ENCODE results near the gene ALOX15B. TPM values are rescaled to one million over a fixed set of nuclear protein-coding genes. Genes with fewer than 3 reads are reported as not detected.
"Not testable (repeated sequence)": the region's sequence is repeated elsewhere in the genome, so short reads cannot be mapped to it uniquely, and the experiment has no call there.

ALOX15B gene
- polyA plus RNA-seq, 1 donor = 1.0 TPM

DNA sequence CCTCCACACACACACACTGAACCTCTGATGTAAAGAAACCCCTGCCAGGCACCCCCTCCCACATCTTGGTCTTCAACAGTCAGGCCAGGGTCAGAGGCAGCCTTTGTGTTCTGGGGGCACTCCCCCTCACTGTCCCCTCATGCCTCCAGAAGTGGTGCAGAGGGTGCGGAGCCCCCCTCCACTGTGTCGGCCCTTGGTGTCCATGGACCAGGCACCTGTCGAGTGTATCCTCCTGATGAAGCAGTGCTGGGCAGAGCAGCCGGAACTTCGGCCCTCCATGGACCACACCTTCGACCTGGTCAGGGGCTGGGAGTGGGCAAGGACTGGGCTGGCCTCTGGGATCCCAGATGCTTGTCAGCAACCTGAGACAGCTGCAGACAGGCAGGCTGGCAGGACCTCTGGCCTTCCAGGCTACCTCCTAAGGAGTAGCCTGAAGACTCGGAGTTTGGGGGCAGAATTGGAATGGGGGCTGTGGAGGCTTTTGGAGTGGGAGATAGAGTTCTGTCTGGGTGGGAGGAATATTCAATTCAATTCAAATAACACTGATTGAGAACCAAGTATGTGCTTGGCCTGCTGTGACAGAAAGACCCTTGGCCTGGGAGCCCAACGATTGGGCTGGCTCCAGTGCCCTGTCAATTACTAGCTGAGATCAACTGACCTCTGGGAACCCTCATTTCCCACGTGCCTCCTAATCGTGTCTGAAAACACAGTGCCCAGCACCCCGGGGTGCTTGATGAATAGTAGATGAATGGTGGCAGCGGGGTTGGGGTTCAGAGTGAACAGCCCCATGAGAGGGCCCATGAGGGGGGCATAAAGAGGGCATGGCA lies 24.9 kb upstream of the ALOX15B start:
- no peak for DNase-seq

DNA sequence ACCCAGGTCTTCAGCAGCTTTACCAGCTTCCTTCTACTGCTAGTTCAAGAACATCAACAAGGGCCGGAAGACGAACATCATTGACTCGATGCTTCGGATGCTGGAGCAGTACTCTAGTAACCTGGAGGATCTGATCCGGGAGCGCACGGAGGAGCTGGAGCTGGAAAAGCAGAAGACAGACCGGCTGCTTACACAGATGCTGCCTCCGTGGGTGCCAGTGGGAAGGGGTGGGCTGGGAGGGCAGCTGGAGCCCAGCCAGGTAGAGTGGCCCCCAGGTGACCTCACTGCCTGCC lies 24.4 kb upstream of the ALOX15B start:
- DNase-seq = no peak

DNA sequence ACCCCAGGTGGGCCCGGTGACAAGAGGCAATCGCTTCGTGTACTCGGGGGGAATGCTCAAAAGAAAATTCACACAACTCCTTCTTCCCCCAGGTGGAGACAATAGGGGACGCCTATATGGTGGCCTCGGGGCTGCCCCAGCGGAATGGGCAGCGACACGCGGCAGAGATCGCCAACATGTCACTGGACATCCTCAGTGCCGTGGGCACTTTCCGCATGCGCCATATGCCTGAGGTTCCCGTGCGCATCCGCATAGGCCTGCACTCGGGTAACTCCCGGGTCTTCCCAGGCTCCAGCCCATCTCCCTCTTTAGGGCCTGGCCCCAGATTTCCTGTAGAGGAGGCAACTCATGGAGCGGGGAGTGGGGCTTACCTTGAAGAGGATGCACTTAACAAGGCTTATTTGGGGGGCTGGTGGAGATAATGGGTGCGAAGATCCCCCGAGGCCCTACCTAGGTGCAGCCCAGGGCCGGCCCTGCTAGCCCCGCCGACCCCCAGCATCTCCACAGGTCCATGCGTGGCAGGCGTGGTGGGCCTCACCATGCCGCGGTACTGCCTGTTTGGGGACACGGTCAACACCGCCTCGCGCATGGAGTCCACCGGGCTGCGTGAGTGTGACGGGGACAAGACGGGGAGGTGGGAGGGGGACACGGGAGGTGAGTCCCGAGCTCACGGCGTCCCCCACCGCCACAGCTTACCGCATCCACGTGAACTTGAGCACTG lies 23.5 kb upstream of the ALOX15B start:
- no peak for DNase-seq

DNA sequence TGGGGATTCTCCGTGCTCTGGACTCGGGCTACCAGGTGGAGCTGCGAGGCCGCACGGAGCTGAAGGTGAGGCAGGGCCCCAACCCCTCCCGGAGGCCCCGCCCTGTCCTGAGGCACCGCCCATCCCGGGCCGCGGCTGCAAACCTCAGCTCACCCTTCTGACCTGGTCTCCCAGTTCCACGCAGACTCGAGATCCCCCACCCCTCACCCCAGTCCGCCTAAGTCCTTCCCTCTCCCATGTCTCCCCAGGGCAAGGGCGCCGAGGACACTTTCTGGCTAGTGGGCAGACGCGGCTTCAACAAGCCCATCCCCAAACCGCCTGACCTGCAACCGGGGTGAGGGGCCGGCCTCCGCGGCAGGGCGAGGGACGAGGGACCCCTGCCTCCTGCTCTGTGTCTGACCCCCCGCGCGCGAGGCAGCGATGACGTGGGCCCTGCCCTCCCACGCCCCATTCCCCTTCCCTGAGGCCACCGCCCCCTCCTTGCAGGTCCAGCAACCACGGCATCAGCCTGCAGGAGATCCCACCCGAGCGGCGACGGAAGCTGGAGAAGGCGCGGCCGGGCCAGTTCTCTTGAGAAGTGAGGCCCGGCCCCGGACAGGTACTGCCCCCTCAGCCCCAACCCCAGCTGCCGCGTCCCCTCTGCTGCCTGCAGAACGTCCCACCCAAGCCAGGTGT lies 22.8 kb upstream of the ALOX15B start:
- DNase-seq = no peak

DNA sequence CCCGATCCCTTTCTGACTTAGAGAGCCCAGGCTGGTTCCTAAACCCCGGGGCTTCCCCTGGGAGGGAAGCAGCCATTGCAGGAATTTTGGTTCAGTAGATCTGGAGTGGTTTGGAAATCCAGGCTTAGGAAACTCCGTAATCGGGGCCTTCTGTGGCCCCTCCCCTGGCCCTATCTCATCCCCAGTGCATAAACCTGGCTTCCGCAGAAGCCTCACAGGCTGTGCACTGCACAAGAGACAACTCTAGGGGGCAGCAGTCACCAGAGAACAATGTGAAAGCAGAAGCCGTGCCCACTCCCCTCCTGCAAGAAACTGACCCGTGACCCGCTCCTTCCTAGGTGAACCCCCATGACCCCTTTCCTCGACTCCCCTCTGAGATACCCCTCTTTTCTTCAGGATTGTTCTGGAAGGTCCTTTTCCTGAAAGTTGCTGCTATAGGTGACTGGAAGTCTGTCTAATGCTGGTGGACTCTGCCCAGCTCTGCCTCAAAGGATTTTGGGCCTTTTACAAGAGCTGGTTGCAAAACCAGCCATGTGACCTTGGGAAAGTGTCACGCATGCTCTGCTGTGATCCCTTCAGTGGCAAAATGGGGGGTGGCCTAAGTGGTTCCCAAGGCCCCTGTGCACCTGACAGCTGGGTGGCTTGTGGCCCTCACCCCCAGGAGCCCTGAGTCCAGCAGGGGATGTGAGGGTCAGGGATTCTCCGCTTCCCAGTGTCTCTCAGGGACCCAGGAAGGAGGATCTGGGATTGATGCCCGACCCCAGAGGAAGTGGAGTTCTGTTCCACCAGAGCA lies 22.0 kb upstream of the ALOX15B start:
- DNase-seq = peak; percentile 66

DNA sequence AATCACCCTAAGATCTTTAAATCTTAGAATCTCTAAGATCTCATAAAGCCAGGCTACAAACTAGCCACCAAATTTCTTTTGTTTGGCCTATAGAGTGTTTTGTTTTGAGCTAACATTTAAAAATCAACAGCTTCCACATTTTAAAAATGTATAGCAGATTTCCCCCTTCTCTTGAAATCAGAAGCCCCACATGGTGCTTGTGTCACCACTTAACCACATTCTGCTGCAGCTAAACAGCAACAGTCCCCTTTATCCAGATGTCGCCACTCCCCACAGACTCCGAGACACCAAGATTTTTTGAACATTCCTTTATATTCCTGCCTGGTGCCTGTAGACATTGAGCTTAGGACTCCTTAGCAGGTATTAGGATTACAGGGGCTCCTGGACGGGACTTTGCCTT lies 20.4 kb upstream of the ALOX15B start:
- DNase-seq = no peak

DNA sequence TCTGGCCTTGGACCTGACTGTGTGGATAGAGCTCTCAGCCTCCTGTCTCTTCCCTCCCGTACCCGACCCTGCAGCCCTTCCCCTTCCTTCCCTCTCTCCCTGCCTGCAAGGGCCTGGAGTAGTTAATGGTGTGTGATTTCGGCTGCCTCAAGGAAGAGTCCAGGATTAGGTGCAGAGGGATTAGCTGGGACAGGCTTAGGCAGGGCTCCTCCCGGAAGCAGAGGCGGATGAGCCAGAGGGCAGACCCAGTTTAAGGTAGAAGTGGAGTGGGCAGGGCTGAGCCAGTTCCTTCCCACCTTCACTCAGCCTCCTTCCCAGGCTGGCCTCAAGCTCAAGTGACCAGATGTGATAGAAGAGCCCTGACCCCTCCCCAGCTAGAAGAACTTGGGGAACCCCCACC lies 19.7 kb upstream of the ALOX15B start:
- no peak for DNase-seq

DNA sequence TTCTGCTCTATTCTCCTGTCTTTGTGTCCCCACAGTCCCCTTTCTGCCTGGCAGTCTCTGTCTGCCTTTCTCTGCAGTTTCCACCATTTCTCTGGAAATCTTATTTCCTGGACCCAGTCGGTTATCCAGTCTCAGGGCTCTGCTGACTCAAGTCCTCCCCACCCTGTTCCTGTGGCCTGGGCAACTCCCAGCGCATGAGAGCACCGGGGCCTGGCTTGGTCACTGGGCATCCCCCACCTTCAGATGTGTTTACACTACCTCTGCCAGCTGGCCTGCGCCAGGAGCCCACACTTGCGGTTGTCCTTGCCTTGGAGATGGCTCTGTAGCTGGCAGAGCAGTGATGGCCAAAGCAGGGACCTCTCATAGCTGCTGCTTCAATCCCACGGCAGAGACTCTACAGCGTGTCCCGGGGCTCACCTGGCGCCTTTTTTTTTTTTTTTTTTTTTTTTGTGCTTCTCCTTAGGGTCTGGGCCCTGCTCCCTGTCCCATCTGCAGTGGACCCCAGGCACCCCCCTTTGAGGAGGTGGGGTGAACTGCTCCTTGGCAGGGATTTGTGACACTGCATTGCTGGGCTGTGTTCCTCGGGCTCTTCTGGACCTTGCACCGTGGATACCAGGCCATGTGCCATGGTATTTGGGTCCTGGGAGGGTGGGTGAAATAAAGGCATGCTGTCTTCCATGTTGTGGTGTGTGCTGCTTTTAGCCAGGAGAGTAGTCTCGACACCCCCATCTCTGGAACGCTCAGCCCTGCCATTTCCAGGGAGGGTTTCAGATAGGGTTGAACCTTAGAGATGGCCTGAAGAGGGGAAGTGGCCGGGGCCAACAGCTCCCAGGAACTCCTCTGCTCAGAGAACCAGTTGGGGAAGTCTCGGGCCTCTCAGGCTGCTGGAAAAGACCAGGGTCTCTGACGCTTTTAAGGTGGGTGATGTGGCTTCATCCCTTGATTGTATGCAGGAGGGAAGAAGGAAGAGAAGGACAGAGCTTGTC lies 18.9 kb upstream of the ALOX15B start:
- DNase-seq = no peak

DNA sequence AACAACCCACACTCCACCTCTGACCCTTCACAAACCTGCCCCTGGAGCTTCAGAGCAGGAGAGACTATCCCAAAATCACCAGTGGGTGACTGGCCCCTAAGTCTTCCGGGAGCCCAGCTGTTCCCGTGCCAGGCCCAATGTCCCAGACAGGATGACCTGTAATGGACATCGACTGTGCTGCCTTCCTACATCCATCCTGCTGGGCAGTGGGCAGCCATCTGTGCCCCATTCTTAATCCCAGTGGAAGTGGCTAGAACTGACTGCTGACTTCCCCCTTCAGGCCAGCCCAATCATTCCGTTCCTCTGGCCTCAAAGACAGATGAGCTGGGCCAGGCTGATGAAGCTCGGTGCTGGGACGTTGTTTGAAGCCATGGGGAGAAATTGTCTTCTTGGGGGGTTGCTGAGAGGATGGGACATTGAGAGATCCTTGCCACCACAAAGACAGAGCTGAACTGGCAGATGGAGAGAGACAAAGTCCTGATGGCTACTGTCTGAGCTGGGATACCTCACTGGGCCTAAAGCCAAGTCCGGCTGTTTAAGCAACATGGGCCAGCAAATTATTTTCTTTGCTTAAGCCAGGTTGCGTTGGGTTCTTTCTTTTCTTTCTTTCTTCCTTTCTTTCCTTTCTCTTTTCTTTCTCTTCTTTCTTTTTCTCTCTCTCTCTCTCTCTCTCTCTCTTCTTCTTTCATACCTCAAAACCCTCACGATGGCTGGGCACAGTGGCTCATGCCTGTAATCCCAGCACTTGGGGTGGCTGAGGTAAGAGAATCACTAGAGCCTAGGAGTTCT lies 17.9 kb upstream of the ALOX15B start:
- no peak for DNase-seq

DNA sequence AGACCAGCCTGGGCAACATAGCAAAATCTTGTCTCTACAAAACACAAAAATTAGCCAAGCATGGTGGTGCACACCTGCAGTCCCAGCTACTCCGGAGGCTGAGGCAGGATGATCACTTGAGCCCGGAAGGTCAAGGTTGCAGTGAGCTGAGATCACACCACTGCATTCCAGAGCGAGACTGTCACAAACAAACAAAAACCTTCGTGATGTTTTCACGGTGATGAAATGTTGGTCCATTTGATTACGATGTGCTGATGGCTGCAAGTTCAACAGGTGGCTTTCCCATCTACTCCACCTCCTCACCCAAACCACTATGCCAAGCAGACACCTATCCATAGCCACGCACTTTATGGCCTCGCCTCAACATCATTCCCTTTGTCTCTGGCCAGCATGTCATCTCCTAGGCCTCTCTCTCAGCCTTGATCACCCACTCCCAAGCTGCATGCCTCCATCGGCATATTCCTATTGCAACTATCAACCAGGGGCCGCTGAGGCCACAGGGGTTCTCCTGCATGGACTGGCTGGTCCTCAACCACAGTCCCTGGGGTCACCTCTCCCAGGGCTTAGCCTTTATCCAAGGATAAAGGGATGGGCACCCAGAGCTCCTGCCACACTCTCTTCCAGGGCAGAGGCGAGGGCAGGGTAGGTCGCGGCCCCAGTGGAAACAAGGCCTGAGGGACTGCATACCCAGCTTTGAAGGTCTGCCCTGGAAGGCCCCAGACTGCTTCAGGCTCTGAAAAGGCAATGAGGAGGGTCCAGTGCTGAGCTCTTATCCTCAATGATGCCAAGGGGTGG lies 17.1 kb upstream of the ALOX15B start:
- no peak for DNase-seq

DNA sequence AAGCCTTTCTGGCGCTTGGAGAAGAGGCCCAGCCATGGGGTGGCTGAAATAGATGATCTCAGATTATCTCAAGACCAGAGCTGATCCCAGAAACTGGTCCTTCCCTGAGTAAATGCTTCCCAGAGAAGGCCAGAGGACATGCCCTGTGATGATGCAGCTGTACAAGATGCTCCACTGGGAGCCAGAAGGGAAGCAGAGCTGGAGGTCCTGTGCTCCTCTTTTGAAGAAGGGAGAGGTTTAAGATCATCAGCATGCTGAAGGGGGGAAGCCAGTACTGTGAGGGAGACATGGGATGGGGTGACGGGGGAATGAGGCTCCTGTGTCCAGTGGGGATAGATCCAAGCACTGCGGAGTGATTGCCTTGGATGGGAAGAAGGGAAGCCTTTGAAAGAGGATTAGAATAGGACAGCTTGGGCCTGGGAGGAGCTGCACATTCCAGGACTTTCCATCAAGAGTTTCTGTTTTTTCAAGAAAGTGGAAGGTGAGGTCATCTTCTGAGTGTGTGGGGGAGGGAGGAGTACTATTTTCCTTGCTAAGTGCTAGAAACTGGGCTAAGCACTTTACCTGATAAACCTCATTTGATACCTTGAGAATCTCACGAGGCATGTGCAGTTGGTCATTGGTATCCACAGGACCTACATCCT lies 16.4 kb upstream of the ALOX15B start:
- no peak for DNase-seq

DNA sequence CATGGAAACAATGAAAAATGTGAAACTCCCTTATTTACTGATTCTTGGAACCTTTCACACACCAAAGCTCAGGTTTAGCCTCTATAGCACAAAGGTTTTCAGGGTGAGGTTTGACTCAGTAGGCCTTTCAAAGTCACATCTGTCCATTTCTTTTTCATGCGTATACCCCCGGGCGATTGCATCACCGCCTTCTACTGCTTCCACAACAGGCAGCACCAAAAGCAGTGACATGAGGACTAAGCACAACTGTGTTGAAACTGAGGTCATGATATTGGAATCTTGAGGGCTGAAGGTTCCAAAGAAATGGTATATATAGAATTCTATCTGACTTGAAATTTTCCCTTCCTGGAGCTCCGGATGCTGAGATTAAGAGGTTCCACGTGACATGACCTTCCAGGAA lies 14.7 kb upstream of the ALOX15B start:
- DNase-seq = not testable (repeated sequence)

DNA sequence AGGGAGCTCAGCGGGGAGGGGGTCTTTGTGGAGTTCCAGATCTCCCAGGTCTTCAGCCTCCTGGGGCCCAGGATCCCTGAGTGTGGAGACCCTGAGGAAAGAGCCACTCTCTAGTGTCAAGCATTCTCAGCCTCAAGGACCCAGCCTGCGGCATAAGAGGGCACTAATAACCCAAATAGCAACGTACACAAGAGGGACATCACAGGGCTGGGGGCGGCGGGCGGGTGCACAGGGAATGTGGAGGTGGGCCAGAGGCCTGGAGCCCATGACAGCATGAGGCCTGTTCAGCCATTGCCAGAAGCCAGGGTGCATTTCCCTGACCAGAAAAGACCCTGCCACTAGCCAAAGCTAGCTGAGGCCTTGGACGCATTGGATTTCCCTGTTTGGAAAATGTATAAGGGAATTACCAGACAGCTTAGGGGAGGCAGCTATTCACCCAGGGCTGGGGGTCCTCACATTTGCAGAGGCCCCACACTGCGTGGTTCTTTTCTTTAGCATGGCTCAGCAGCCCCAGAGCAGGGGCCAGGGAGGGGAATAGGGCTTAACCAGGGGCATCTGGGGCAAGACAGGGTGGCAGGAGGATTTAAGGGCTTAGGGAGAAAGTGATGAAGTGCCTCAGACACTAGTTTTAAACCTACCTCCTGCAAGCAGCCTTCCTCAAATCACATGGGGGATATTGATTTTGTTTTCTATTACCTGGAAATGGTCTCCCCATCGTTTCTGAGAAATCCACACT lies 13.5 kb upstream of the ALOX15B start:
- DNase-seq = no peak

DNA sequence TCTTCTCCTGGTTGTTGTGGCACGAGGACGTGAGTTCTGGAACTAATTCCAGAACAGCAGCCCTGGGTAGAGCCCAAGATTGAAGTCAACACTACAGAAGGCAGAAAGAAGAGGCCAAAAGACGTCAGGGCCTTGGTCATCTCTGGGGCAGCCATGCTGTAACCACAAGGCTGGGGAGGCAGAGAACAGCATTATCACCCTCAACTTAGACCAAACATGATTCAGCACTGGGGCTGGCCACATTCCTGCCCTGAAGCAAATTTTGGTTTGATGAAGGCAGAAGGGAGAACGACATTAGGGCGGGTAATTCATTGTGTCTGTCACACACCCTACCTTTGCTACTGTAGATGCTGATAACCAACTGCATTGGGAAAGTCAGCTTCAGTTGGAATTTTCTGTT lies 9.7 kb upstream of the ALOX15B start:
- no peak for DNase-seq

DNA sequence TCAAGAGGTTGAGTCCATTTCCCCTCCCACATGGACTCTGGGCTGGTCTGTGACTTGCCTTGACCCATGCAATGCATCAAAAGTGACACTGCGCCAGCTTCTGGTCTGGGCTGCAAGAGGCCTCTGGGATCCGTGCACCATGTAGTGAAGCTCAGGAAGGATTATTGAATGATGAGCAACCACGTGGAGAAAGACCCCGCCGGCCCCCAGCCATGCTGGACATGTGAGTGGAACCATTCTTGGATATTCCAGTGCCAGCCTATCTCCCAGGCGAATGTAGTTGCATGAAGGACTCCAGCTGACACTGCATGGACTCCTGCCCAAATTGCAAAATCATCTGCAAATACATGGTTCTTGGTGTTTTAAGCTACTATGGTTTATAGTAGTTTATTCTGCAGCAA lies 7.6 kb upstream of the ALOX15B start:
- DNase-seq = no peak

DNA sequence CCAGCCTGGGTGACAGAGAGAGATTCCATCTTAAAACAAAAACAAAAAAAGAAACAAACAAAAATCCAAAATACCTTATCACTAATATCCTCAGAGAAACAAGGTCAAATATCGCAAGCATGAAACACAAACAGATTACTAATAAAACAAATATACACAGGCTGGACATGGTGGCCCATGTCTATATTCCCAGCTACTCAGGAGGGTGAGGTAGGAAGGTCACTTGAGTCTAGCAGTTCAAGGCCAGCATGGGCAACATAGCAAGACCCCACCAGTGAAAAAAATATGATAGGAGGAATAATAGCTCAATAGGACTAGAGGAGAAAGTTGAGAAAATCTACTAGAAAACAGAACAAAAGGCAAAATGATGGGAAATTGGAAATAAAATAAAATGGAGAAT lies 6.9 kb upstream of the ALOX15B start:
- DNase-seq = no peak

DNA sequence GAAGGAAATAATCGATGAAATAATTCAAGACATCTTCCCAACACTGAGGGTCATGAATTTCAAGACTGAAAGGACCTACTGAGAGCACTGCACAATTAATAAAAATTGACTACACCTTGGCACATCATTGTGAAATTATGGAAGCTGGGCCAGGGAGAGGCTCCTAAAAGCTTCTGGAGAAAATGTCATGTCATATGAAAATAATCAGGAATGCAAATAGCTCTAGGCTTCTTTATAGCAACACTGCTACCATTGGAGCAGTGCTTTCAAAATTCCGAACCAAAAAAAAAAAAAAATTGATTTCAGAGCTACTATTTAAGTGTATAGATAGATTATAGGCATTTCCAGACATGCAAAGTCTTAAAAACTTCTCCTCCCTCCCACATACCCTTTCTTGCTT lies 6.4 kb upstream of the ALOX15B start:
- no peak for DNase-seq

DNA sequence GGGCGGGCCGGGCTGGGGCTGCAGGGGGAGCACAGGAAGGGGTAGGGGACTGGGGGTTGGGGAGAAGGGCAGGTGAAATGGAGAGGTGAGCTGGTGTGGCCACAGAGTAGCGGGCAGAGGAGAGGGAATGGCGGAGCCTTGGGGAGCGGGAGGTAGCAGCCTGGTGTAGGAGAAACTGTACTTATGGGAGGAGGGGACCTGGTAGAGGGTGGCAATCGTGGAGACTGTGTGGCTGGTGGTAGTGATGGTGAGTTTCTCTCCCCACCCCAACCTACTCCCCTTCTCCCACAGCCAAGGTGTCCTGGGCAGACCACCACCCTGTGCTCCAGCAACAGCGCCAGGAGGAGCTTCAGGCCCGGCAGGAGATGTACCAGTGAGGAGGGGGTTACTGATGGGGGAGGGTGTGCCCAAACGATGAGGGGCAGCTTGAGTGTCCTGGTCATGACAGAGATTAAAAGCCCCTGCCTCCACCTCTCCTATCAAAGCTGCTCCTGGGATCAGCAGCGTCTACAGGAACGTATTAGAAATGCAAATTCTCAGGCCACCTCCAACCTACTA lies 831 bp downstream of the ALOX15B start:
- DNase-seq = no peak
